ENCODE measurements around the gene PEG3. TPM values are rescaled to one million over a fixed set of nuclear protein-coding genes. Genes with fewer than 3 reads are reported as not detected.

Gene PEG3
- total and polyA plus RNA-seq, 10 of the 15 experiments (the other 5 are each of a cell fraction or from before 2014, with no cell fraction given) = 0.03 to 0.33 TPM; not detected in 8

- peaks cover 6% of the 10 kb centered on the region; the same call in 1 of the 3 replicates for H3K9me3 ChIP-seq (replicated peaks; ENCODE audit: control insufficient read depth, insufficient read depth, low read length)
- ChIA-PET SMC1A (ENCODE audit: uncharacterized antibody, unreplicated experiment) (no interaction called here), RAD21 (ENCODE audit: unreplicated experiment) (no interaction called here), POLR2A (no interaction called here), CTCF (no interaction called here)
- 47% methylated on average over 12 of the region's 12 CpGs for WGBS (ENCODE audit: insufficient coverage, insufficient replicate concordance, low lambda C conversion rate, missing lambda C conversion rate)
- no peak overlapping the region for H3K27ac ChIP-seq (ENCODE audit: control insufficient read depth, insufficient read depth)
- no peak overlapping the region for H3K4me2 ChIP-seq (ENCODE audit: control insufficient read depth, insufficient read depth)
- intact Hi-C loops (cut with micrococcal nuclease; ENCODE audit: unreplicated experiment) = no loop called here
- no peak for ATAC-seq
- in situ Hi-C loops (cut with MboI) = no loop called here
- H3K4me3 ChIP-seq = no peak overlapping the region
- no peaks in the 10 kb centered on the region for H3K27me3 ChIP-seq (replicated peaks in 1 of 2; ENCODE audit: control insufficient read depth in 2 of 2, insufficient read depth in 2 of 2, low read length in 1 of 2)
- no peaks in the 10 kb centered on the region for H3K4me1 ChIP-seq (ENCODE audit: control insufficient read depth, insufficient read depth, low read length)
- DNase-seq (ENCODE audit: low read depth, low spot score) = no peak
- H4K20me1 ChIP-seq (ENCODE audit: control insufficient read depth, insufficient read depth) = no peaks in the 10 kb centered on the region
- no peak overlapping the region for H2AFZ ChIP-seq (ENCODE audit: control insufficient read depth, low read depth, low read length)
- no peak overlapping the region for H3K9ac ChIP-seq (ENCODE audit: control insufficient read depth, insufficient read depth, low read length)
- TF ChIP-seq WRNIP1 (IDR thresholded peaks at IDR 0.05; ENCODE audit: borderline replicate concordance, low read depth, low read length) (no peak), TARDBP (IDR thresholded peaks at IDR 0.05; ENCODE audit: borderline replicate concordance) (no peak), IRF4 (IDR thresholded peaks at IDR 0.05; ENCODE audit: low read depth, low read length) (no peak), TBL1XR1 (IDR thresholded peaks at IDR 0.05; ENCODE audit: low read depth, low read length) (no peak), CEBPZ (IDR thresholded peaks at IDR 0.05; ENCODE audit: low read depth, low read length) (no peak), ATF3 (IDR thresholded peaks at IDR 0.05; ENCODE audit: borderline replicate concordance, extremely low read depth, low read depth, low read length) (no peak), KLF5 (IDR thresholded peaks at IDR 0.05; ENCODE audit: partially characterized antibody) (no peak), CHD4 (IDR thresholded peaks at IDR 0.05) (no peak), ZZZ3 (IDR thresholded peaks at IDR 0.05; ENCODE audit: control insufficient read depth, insufficient read length, low read depth) (no peak)
- FAIRE-seq = no peak
- H3K79me2 ChIP-seq (ENCODE audit: control insufficient read depth, insufficient read depth, low read length) = no peaks in the 10 kb centered on the region
- no TSS peak for BruUV-seq (replicated peaks)
- no peaks in the 10 kb centered on the region for H3K36me3 ChIP-seq (ENCODE audit: control insufficient read depth in 2 of 2, insufficient read depth in 2 of 2, low read length in 1 of 2)
These were observed 642 bp upstream of the PEG3 start for GRCh38 chr19:56841193-56841543.
